ENCODE measurements around the gene SIRT5. TPM values are rescaled to one million over a fixed set of nuclear protein-coding genes. Genes with fewer than 3 reads are reported as not detected.

SIRT5 gene
- total and polyA plus RNA-seq, 2 donors (not counting 1 experiment from before 2014, with no cell fraction given): 8.1 to 16.3 TPM

DNA sequence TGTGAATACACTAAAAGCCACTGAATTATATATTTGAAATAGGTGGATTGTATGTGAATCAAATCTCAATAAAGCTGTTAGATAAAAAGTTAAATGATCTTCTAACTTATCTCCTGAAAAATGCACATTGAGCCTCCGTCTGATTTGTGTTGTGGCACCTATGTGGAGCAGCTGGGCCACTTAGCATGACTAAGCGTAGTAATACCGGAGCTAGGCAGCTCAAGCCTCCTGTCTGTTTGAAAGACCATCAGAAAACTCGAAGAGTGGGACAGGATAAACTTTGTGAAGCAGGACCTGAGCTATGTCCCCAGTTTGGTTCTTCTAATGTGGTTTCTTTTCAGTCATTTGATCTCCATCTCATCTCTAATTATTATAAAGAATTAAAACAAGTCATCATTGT is 29.7 kb downstream of the SIRT5 start:
- intact Hi-C loops (cut with micrococcal nuclease): no loop called here
- no peak for DNase-seq
- H3K4me1 ChIP-seq (ENCODE audit: control insufficient read depth in 2 of 2, insufficient read depth in 2 of 2, low read length in 2 of 2): no peaks in the 10 kb centered on the region
- H3K9ac ChIP-seq (ENCODE audit: low read length): no peak overlapping the region
- Mint-ChIP-seq H3K4me1 (no peaks in the 10 kb centered on the region), H3K9me3 (ENCODE audit: insufficient read depth) (no peaks in the 10 kb centered on the region), H3K27me3 (no peaks in the 10 kb centered on the region), H3K27ac (no peak overlapping the region), H3K4me3 (no peak overlapping the region)
- H2AFZ ChIP-seq (ENCODE audit: insufficient read depth, low read depth, low read length, poor library complexity, severe bottlenecking): no peak overlapping the region
- H3K27ac ChIP-seq (ENCODE audit: low read length in 2 of 2): no peak overlapping the region
- H3K79me2 ChIP-seq (ENCODE audit: control insufficient read depth, insufficient read depth, low read length): no peaks in the 10 kb centered on the region
- ATAC-seq (ENCODE audit: low read depth): no peak
- H3K27me3 ChIP-seq (replicated peaks in 1 of 4; ENCODE audit: control extremely low read depth in 1 of 4, control insufficient read depth in 3 of 4, insufficient read depth in 4 of 4, low read length in 3 of 4): no peaks in the 10 kb centered on the region
- H3K9me3 ChIP-seq (ENCODE audit: control extremely low read depth in 1 of 3, control insufficient read depth in 2 of 3, insufficient read depth in 1 of 3, low read length in 2 of 3): no peaks in the 10 kb centered on the region
- POLR2A ChIA-PET: interaction anchor here (0.6 kb wide), 1 partner anchor 201 kb away, joined by 3 read pairs; no protein-coding TSS in a partner anchor
- TF ChIP-seq CTCF (IDR thresholded peaks at IDR 0.05): no peak
- TF ChIP-seq EZH2 (IDR thresholded peaks at IDR 0.05; ENCODE audit: borderline replicate concordance, insufficient read depth, low read depth, low read length, poor library complexity, severe bottlenecking): no peak
- H3K36me3 ChIP-seq (replicated peaks in 1 of 2; ENCODE audit: control extremely low read depth in 1 of 2, control insufficient read depth in 1 of 2, extremely low read depth in 1 of 2, insufficient read depth in 2 of 2, low read length in 1 of 2): peaks cover 0 to 23% of the 10 kb centered on the region in 2 experiments
- H3K4me2 ChIP-seq (replicated peaks; ENCODE audit: low read depth, low read length, poor library complexity, severe bottlenecking): no peak overlapping the region
- no peaks in the 10 kb centered on the region for H4K20me1 ChIP-seq (ENCODE audit: control insufficient read depth, insufficient read depth, low read length, poor library complexity, severe bottlenecking)
- CTCF ChIA-PET: interaction anchor here (1.8 kb wide), 1 partner anchor 21 kb away, joined by 4 read pairs; no protein-coding TSS in a partner anchor
- 64% methylated on average over 2 of the region's 4 CpGs for WGBS (ENCODE audit: insufficient coverage)
- no peak overlapping the region for H3K4me3 ChIP-seq (ENCODE audit: control extremely low read depth in 1 of 5, extremely low read depth in 1 of 5, insufficient read depth in 1 of 5, low read depth in 2 of 5, low read length in 4 of 5)

DNA sequence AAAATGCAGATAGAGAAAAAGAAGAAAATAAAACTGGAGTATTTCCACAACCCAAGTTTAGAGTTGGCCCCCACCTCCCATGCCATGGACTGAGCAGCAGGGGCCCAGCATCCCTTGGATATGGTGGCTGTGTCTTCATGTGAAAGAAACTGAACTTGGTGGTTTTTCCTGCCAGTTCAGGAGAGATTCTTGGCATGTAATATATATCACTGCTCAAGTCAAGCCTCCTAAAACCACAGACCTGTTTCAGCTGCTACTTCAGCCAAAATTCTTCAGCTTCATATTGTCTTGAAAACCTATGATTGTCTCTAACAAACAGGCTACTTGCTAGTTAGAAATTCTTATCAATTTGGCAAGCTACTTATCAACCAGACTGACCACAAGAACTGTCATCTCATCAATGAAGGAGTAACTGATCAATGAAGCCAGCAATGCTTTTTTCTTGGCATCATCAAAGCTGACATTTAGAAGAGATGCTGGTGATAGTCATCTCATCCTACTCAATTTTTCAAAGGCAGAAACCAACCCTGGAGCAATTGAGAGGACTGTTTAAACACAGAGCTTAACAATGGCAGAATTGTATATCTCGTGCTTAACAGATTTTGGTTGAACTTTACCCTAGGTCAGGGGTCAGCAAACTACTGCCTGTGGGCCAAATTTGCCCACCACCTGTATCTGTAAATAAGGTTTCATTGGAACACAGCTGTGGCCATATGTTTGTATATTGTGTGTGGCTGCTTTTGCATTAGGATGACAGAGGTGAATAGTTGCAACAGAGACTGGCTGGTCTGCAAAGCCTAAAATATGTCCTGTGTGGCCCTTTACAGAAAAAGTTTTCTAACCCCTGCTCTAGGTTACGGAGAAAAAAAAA is 30.4 kb downstream of the SIRT5 start:
- no peak overlapping the region for H3K27ac Mint-ChIP-seq
- no peak for DNase-seq
- H3K9me3 Mint-ChIP-seq (ENCODE audit: insufficient read depth): no peaks in the 10 kb centered on the region
- Histone ChIP-seq H3K27me3 (replicated peaks in 1 of 4; ENCODE audit: control extremely low read depth in 1 of 4, control insufficient read depth in 3 of 4, insufficient read depth in 4 of 4, low read length in 3 of 4) (no peaks in the 10 kb centered on the region), H3K9ac (ENCODE audit: low read length) (no peak overlapping the region), H3K79me2 (ENCODE audit: control insufficient read depth, insufficient read depth, low read length) (no peaks in the 10 kb centered on the region), H3K36me3 (replicated peaks in 1 of 2; ENCODE audit: control extremely low read depth in 1 of 2, control insufficient read depth in 1 of 2, extremely low read depth in 1 of 2, insufficient read depth in 2 of 2, low read length in 1 of 2) (peaks cover 0 to 19% of the 10 kb centered on the region in 2 experiments), H3K9me3 (ENCODE audit: control extremely low read depth in 1 of 3, control insufficient read depth in 2 of 3, insufficient read depth in 1 of 3, low read length in 2 of 3) (no peaks in the 10 kb centered on the region), H2AFZ (ENCODE audit: insufficient read depth, low read depth, low read length, poor library complexity, severe bottlenecking) (no peak overlapping the region), H3K27ac (ENCODE audit: low read length in 2 of 2) (no peak overlapping the region), H3K4me2 (replicated peaks; ENCODE audit: low read depth, low read length, poor library complexity, severe bottlenecking) (no peak overlapping the region), H4K20me1 (ENCODE audit: control insufficient read depth, insufficient read depth, low read length, poor library complexity, severe bottlenecking) (no peaks in the 10 kb centered on the region), H3K4me1 (ENCODE audit: control insufficient read depth in 2 of 2, insufficient read depth in 2 of 2, low read length in 2 of 2) (no peaks in the 10 kb centered on the region), H3K4me3 (ENCODE audit: control extremely low read depth in 1 of 5, extremely low read depth in 1 of 5, insufficient read depth in 1 of 5, low read depth in 2 of 5, low read length in 4 of 5) (no peak overlapping the region)
- H3K27me3 Mint-ChIP-seq: no peaks in the 10 kb centered on the region
- H3K4me1 Mint-ChIP-seq: no peaks in the 10 kb centered on the region
- ATAC-seq (ENCODE audit: low read depth): no peak
- CTCF ChIA-PET: interaction anchor here (1.0 to 1.8 kb wide), 2 partner anchors 14 to 20 kb away, joined by 3 to 4 read pairs; no protein-coding TSS in a partner anchor
- WGBS (ENCODE audit: insufficient coverage): 89% methylated on average over 1 of the region's 2 CpGs
- TF ChIP-seq CTCF (IDR thresholded peaks at IDR 0.05) (no peak), EZH2 (IDR thresholded peaks at IDR 0.05; ENCODE audit: borderline replicate concordance, insufficient read depth, low read depth, low read length, poor library complexity, severe bottlenecking) (no peak)
- intact Hi-C loops (cut with micrococcal nuclease): no loop called here
- POLR2A ChIA-PET: no interaction called here
- H3K4me3 Mint-ChIP-seq: no peak overlapping the region

Measured in B cell (primary cell).